ENCODE measurements around the gene IL19.

The IL19 gene

DNA sequence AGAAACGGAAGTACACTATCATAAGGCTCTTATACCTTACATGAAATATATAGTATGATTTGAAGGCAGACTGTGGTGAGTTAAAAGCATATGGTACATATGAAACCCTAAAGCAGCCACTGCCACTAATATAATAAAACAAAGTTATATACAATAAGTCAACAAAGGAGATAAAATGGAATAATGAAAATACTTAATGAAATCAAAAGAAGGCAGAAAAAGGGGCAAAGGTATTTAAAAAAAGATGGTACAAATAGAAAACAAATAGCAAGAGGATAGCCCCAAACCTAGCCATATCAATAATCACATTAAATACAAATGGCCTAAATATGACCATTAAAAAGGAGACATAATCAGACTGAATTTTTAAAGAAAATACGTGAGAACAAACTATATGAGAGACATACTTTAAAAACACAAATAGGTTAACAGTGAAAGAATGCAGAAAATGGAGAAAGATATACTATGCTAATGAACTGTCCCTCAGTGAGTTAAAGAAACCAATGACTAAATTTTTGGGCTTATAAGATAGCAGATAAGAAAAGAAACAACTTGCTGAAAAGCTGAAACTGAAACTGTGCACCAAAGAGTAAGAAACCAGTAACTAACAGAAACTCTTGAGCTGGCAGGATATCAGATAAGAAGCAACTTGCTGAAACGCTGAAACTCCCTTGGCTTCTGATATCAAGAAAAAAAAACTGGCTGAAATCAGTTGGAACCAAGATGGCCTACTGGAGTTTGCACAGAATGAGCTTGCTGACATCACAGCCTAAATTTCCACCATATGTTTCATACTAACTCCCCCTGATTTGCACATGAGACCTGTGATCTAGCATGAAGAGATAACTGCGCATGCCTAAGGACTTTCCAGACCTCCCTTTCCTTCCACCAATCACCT lies 46.1 kb downstream of the IL19 start:
- no peaks in the 10 kb centered on the region for H3K9me3 Mint-ChIP-seq
- H3K4me3 Mint-ChIP-seq, result peak overlapping the region; percentile 19
- H3K36me3 Mint-ChIP-seq, result no peaks in the 10 kb centered on the region
- ATAC-seq (peak; percentile 96), DNase-seq (ENCODE audit: low spot score in 2 of 2) (no peak)
- peak overlapping the region; percentile 16 for H3K27ac Mint-ChIP-seq
- H3K4me1 Mint-ChIP-seq, result peaks cover 30% of the 10 kb centered on the region

DNA sequence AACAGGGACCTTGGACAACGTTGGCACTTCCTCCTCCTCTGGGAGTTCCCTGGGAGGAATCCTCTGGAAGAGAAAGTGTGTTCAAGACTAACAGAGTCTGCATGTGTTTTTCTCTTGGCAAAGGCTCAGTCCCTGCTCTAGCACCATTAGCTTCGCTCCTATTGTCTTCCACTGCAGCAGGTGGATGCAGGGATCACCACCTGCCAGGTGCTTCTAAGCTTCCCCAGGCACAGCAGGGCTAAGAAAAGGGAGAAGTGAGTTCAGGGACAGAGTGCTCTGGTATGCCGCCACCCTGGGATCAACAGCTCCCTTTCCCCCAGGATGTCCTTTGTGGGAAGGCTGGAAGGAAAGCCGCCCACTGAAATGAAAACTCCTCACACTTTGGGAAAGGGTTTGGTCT lies 50.9 kb downstream of the IL19 start:
- Mint-ChIP-seq H3K9me3 (no peaks in the 10 kb centered on the region), H3K4me1 (peaks cover 17% of the 10 kb centered on the region), H3K4me3 (no peak overlapping the region), H3K36me3 (no peaks in the 10 kb centered on the region), H3K27ac (no peak overlapping the region)
- ATAC-seq (no peak), DNase-seq (ENCODE audit: low spot score in 2 of 2) (no peak)

DNA sequence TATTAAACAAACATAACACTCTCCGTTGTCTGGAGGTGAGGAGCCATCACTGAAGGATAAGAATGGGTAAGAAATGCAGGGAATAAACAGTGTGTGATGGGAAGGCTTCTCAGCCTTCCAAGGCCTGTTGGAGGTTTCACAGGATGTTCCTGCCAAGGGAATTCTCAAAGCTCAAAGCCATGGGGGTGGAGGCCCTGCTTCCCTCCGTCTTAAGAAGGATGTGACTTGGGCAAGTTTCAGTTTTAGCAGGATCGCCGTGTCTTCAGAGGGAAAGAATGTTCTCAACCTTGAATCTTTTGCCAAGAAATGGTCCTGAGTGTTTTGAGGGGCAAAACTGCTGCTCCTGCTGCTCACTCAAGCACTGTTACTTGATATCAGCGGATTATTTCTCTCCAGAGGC lies 53.2 kb downstream of the IL19 start:
- Mint-ChIP-seq H3K4me3 (no peak overlapping the region), H3K36me3 (no peaks in the 10 kb centered on the region), H3K9me3 (no peaks in the 10 kb centered on the region), H3K4me1 (peaks cover 6% of the 10 kb centered on the region), H3K27ac (no peak overlapping the region)
- ATAC-seq, result no peak
- DNase-seq (ENCODE audit: low spot score in 2 of 2), result no peak

DNA sequence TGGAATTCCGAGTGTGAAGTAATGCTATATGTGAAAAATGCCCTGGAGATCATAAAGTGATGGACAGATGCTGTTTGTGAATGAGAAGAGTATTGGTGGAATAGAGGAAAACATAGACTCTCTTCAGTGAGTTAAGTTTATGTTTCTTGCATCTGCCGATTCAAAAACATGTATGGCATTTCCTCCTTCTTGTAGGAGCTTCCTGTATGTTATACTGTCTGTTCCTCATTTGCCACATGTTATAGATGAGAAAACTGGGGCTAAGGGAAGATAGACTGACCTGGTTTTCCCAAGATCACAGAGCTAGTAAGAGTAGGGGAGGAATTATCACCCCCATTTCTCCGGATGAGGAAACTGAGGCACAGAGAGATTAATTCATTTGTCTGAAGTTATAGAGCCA lies 53.8 kb downstream of the IL19 start:
- Mint-ChIP-seq H3K27ac (no peak overlapping the region), H3K9me3 (no peaks in the 10 kb centered on the region), H3K4me1 (peaks cover 11% of the 10 kb centered on the region), H3K36me3 (no peaks in the 10 kb centered on the region), H3K4me3 (no peak overlapping the region)
- ATAC-seq (no peak), DNase-seq (ENCODE audit: low spot score in 2 of 2) (no peak)

DNA sequence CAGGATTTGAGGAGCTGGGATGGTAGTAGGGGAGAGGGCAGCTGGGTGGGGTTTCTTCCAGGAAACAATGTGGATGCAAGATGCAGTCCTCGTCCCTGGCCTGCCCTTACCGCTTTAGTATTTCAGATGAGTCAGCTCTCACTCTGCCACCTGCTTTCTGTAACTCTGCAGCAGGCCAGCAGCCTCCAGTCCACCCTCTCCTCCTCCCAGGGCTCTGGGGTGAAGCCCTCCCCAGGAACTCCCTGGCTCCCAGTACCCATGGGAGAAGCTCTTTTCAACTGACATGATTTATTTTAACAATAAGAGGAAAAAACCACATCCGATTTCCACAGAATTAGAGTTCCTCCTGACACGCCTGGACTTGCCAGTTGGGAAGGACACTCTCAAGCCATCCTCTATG lies 55.8 kb downstream of the IL19 start:
- no peaks in the 10 kb centered on the region for H3K9me3 Mint-ChIP-seq

DNA sequence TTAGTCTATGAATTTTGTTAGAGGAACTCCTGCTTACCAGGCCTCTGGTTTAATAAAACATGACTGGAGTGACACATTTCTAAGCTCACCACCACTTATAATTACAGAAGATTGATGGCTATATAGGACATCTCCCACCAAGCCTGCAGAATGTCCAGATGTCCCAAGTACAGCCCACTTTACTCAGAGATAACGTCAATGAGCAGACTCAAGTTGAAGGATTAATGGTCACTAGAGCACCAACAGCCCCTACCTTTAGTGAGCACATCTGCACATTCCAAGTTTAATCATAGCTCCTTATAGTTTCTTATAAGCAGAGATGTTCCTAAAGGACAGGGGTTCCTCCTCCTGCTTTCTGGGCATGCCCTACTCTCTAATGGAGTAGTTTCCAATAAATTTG lies 57.5 kb downstream of the IL19 start:
- no peak overlapping the region for H3K27ac Mint-ChIP-seq
- H3K36me3 Mint-ChIP-seq, result no peaks in the 10 kb centered on the region
- peaks cover 32% of the 10 kb centered on the region for H3K4me1 Mint-ChIP-seq
- H3K4me3 Mint-ChIP-seq, result no peak overlapping the region
- ATAC-seq (no peak), DNase-seq (ENCODE audit: low spot score in 2 of 2) (no peak)
- no peaks in the 10 kb centered on the region for H3K9me3 Mint-ChIP-seq

More for the DNA sequence above, 55.8 kb downstream of the IL19 start:
- Mint-ChIP-seq H3K36me3 (no peaks in the 10 kb centered on the region), H3K4me1 (peaks cover 20% of the 10 kb centered on the region), H3K4me3 (no peak overlapping the region), H3K27ac (no peak overlapping the region)
- no peak for ATAC-seq
- DNase-seq (ENCODE audit: low spot score in 2 of 2), result no peak

DNA sequence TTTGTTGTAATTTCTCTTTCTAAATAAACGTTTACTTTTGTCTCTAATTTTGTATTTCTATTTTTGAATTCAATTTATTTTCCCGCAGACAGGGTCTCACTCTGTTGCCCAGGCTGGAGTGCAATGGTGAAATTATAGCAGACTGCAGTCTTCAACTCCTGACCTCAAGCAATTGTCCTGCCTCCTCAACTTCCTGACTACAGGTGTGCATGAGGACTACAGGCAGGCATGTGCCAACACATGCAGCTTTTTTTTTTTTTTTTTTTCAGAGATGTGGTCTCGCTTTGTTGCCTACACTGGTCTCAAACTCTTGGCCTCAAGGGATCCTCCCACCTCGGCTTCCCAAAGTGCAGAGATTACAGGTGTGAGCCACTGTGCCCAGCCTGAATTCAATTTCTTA lies 58.2 kb downstream of the IL19 start:
- H3K9me3 Mint-ChIP-seq, result no peaks in the 10 kb centered on the region
- H3K4me1 Mint-ChIP-seq, result peaks cover 35% of the 10 kb centered on the region
- H3K36me3 Mint-ChIP-seq, result no peaks in the 10 kb centered on the region
- DNase-seq (ENCODE audit: low spot score in 2 of 2), result no peak
- no peak for ATAC-seq
- H3K27ac Mint-ChIP-seq, result peak overlapping the region; percentile 17
- peak overlapping the region; percentile 2 for H3K4me3 Mint-ChIP-seq

DNA sequence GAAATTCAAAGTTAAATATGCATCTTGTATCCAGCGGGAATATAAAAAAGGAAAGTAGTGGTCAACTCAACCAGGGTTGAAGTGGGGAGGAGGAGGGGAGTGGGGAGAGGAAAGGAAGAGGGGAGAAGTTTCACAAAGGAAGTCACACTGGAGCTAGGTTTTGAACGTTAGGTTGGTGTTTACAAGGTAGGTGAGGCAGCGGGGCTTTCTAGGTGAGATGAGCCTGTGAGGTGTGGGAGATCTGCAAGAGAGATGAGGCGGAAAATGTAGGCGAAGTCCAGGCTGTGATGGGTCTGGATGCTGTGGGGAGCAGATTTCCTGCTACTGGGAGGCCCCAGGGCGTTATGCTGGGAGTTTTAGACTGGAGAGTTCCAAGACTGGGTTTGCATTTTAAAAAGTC lies 58.7 kb downstream of the IL19 start:
- peak; percentile 32 for ATAC-seq
- Mint-ChIP-seq H3K9me3 (no peaks in the 10 kb centered on the region), H3K36me3 (no peaks in the 10 kb centered on the region)

DNA sequence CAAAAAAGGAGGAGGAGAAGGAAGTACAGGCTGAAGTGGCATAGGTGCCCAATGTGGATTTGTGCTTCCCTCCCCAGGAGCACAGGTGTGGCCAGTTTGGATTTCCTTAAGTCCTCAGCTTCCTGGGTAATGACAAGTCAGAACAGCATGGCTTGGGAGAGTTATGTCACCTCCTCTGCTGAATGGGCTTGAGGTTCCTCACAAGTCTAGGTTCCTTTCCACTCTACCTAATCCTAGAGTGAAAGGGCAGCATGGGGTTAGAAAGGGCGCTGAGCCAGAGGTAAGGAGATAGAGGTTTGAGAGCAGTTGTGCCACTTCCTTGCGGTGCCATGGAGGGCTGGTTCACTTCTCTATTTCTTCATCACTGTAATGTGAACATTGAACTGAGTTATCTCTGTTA lies 59.3 kb downstream of the IL19 start:
- DNase-seq (ENCODE audit: low spot score in 2 of 2), result no peak
- Mint-ChIP-seq H3K4me3 (no peak overlapping the region), H3K36me3 (no peaks in the 10 kb centered on the region), H3K9me3 (no peaks in the 10 kb centered on the region), H3K4me1 (peaks cover 29% of the 10 kb centered on the region), H3K27ac (peak overlapping the region; percentile 17)
- ATAC-seq, result peak; percentile 51

More for the DNA sequence above, 58.7 kb downstream of the IL19 start:
- Mint-ChIP-seq H3K27ac (peak overlapping the region; percentile 17), H3K4me3 (peak overlapping the region; percentile 2), H3K4me1 (peaks cover 32% of the 10 kb centered on the region)
- DNase-seq (ENCODE audit: low spot score in 2 of 2), result no peak

DNA sequence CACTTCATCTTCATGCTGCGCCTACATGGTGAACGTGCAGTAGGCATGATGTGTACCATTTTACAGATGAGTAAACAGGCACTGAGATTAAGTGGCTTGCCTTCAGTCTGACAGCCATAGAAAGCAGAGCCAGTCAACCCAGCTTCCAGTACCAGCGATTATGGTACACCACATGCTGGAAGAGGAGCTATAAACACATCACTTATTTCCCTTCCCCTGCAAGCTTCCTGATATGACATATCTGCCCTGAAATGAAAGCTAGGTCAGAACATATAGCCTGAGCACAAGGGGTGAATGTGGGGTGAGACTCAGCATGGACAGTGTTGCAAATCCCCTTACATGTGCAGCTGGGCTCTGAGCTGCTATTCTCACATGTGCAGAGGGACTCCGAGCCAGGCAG lies 61.1 kb downstream of the IL19 start:
- H3K9me3 Mint-ChIP-seq, result no peaks in the 10 kb centered on the region
- no peak overlapping the region for H3K27ac Mint-ChIP-seq
- DNase-seq (ENCODE audit: low spot score in 2 of 2), result no peak
- H3K36me3 Mint-ChIP-seq, result no peaks in the 10 kb centered on the region
- peaks cover 29% of the 10 kb centered on the region for H3K4me1 Mint-ChIP-seq
- no peak overlapping the region for H3K4me3 Mint-ChIP-seq
- peak; percentile 53 for ATAC-seq

DNA sequence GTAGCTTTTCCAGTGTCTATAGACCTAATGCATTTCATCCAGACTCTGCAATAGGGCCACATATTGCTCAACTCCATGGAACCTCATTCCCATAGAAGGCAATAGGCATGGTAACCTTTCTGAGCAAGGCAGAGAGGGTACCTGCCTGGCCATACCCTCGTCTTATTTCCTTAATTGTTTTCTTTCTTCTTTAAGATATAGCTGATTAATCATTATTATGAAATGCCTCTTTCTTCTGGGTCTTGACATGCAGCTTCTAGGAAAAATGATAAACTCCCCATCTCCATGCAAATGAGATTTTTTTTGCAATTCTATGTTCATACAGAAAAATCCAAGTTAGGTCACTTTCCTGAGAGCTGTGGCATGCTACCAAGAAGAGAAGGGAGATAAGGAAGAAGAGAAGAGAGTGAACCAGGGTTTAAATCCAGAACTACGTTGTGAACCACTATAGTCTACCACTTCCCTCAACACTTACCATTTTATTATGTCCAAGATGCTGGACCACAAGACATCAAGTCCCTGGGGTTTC lies 61.8 kb downstream of the IL19 start:
- no peaks in the 10 kb centered on the region for H3K36me3 Mint-ChIP-seq
- DNase-seq (ENCODE audit: low spot score in 2 of 2) (no peak), ATAC-seq (no peak)
- H3K9me3 Mint-ChIP-seq, result no peaks in the 10 kb centered on the region
- peaks cover 29% of the 10 kb centered on the region for H3K4me1 Mint-ChIP-seq
- no peak overlapping the region for H3K4me3 Mint-ChIP-seq
- H3K27ac Mint-ChIP-seq, result peak overlapping the region; percentile 61

DNA sequence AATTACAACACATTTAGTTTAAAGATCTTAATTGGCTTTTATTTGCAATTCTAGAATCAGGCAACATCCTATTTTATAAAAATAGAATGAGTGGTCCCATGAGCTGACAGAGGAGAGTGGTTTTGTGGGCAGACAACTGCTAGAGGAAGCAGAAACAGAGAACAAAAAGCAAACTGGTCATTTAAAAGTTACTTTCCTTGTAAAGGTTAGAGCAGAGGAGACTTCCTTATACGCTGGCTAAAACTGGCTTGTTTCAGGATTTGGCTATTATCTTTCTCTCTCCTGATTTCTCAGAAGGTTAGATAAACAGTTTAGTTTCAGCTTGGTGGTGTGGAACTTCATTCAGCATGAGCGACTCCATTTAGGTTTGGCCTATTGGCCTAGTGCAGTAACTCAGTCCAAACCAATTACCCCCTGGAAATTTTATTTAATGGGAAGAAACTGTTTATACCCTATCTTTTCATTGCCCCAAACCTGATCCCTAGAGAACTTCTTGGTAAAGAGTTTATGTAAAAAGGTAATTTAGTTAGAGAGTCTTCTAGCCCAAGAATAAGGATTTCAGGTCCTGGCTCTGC lies 62.6 kb downstream of the IL19 start:
- H3K4me1 Mint-ChIP-seq, result peaks cover 29% of the 10 kb centered on the region
- no peaks in the 10 kb centered on the region for H3K9me3 Mint-ChIP-seq
- H3K27ac Mint-ChIP-seq, result peak overlapping the region; percentile 61
- ATAC-seq (no peak), DNase-seq (ENCODE audit: low spot score in 2 of 2) (no peak)
- no peak overlapping the region for H3K4me3 Mint-ChIP-seq
- H3K36me3 Mint-ChIP-seq, result no peaks in the 10 kb centered on the region

DNA sequence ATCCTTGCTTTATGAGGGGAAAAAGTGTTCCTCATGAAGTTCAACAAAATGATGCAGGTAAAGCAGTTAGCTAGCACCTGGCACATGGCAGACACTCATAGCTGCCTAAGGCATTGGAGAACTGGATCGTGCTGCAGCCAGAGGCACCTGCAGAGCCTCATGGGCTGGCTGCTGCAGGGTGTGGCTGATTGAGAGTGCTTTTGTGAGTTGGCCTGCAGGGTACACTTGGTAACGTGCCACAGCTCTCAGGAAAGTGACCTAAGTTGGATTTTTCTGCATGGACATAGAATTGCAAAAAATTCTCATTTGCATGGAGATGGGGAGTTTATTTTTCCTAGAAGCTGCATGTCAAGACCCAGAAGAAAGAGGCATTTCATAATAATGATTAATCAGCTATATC lies 63.2 kb downstream of the IL19 start:
- ATAC-seq (no peak), DNase-seq (ENCODE audit: low spot score in 2 of 2) (no peak)
- no peak overlapping the region for H3K27ac Mint-ChIP-seq
- no peaks in the 10 kb centered on the region for H3K36me3 Mint-ChIP-seq
- peaks cover 29% of the 10 kb centered on the region for H3K4me1 Mint-ChIP-seq
- no peaks in the 10 kb centered on the region for H3K9me3 Mint-ChIP-seq
- no peak overlapping the region for H3K4me3 Mint-ChIP-seq

DNA sequence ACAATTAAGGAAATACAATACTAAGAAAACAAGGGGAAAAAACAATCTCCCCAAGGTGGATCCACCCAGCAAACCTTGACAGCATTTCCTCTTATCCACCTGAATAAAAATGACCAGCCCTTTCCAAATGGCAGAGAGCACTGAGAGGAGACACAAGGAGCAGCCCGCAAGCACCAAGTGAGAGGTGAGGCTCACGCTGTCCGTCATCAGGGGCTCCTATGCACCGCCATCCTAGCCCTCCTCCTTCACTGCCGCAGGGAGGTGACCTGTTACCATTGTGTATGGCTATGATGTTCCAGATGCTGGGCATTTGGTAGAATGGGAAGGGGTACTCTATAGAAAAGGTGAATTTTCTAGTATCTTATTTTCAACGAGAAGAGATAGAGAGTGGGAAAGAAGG lies 63.6 kb downstream of the IL19 start:
- no peaks in the 10 kb centered on the region for H3K9me3 Mint-ChIP-seq
- ATAC-seq, result no peak
- no peak overlapping the region for H3K27ac Mint-ChIP-seq
- no peaks in the 10 kb centered on the region for H3K36me3 Mint-ChIP-seq
- H3K4me1 Mint-ChIP-seq, result peaks cover 25% of the 10 kb centered on the region
- no peak overlapping the region for H3K4me3 Mint-ChIP-seq
- no peak for DNase-seq (ENCODE audit: low spot score in 2 of 2)

DNA sequence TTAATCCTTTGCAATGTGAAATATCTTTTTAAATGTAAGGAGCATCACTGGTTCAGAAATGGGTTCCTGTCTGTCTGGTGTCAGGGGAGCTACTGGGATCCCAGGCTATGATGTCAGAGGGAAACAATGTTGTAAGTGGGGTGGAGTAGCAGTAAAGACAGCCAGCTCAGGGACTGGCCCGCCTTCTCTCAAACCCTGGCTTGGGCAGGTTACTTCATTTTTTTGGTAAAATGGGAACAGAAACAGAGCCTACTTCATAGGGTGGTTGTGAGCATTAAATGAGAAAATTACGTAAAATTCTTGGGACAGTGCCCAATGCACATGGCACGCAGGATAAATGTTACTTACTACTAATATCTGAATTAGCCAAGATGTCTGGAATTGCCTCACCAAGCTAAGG lies 64.1 kb downstream of the IL19 start:
- no peak overlapping the region for H3K4me3 Mint-ChIP-seq
- H3K9me3 Mint-ChIP-seq, result no peaks in the 10 kb centered on the region
- ATAC-seq (no peak), DNase-seq (ENCODE audit: low spot score in 2 of 2) (no peak)
- no peak overlapping the region for H3K27ac Mint-ChIP-seq
- peaks cover 20% of the 10 kb centered on the region for H3K4me1 Mint-ChIP-seq
- H3K36me3 Mint-ChIP-seq, result no peaks in the 10 kb centered on the region

DNA sequence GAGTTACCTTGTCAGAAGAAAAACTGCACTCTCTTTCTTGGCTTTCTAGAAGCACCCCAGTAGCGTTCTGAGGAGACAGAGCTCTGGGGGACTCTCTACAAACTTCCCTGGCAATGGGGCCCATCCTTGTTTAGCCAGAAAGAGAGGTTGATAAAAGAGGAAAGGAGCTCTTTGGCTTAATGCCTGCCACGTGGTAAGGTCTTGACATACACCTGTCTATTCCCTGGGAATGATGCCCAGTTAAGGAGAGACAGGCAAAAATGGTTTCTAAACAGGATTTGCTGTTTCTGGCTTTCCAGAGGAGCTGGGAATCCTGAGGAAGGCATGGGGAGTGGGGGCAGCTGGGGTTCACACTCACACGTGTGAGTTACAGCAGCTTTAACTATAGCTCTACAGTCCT lies 64.6 kb downstream of the IL19 start:
- DNase-seq (ENCODE audit: low spot score in 2 of 2), result no peak

More for the DNA sequence above, 64.6 kb downstream of the IL19 start:
- H3K27ac Mint-ChIP-seq, result no peak overlapping the region
- peaks cover 16% of the 10 kb centered on the region for H3K4me1 Mint-ChIP-seq
- H3K36me3 Mint-ChIP-seq, result no peaks in the 10 kb centered on the region
- no peaks in the 10 kb centered on the region for H3K9me3 Mint-ChIP-seq
- no peak overlapping the region for H3K4me3 Mint-ChIP-seq
- no peak for ATAC-seq

Measured in stimulated activated effector memory CD8-positive, alpha-beta T cell treated with anti-CD3 and anti-CD28 coated beads, Interleukin-12 subunit alpha, Interleukin-12 subunit beta, amount 100 ng/mL, for 72 hours (primary cell).